Non-pigmented ciliary epithelial cell (primary cell): ENCODE data around the gene NRF1.
A peak's percentile ranks its signal among the peaks of the same experiment; 100 is the strongest.
"Not testable (repeated sequence)": the region's sequence is repeated elsewhere in the genome, so short reads cannot be mapped to it uniquely, and the experiment has no call there.

Experiments used
- DNase-seq: peaks from one replicate; pipeline ENCODE4 v3.0.0-alpha.2; 2010; ENCODE audit warnings: low read depth

NRF1 gene

DNA sequence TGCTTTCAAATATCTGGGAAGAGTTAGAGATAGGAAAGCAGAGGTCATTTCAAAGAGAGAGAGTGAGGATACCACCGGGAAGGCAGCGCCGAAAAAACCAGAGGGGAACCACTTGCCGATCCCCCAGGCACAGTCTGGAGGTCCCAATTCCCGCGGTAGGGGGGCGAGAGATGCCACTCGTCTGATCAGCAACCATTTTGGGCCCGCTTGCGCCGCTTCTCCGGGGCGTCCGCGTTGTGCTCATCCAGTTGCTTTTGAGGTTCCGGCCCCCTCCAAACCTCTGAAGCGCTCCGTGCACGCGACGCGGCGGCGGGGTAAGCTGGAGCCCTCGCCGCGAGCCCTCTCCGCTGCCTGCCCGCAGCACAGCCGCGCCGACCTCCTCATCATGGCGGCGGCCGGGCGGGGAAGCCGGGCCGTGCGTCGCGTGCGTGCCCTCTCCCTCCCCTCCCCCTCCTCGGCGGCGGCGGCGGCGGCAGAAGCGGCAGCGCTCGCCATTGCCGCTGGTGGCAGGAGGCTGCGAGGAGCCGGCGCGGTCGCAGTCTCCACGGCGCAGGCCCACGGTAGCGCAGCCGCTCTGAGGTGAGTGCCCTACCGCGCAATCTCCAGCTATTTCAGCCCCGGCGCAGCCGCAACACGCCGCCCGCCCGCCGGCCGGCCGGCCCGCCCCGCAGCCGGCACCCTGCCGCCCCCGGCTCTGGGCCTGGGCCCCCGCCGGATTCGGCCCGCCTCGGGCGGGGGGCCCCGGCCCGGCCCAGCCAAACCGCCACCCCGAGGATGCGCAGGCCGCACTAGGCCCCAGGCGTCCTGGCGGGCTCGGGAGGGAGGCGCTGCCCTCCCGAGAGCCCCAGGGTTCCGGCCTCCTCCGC, at the start of gene NRF1:
TSS of gene NRF1 (plus strand) at position 475 of the 866 bp plus-strand sequence. CDS start 45,632 bp downstream, outside the sequence.
- DNase-seq, result peak; percentile 42

DNA sequence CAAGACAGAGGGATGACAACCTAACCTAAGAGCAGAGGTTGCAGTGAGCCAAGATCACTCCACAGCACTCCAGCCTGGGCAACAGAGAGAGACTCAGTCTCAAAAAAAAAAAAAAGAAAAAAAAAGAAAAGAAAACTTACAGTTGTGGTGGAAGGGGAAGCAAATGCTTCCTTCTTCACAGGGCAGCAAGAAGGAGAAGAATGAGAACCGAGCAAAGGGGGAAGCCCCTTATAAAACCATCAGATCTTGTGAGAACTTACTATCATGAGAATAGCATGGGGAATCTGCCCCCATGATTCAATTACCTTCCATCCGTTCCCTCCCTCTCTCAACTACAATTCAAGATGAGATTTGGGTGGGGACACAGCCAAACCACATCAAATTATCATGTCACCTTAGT, 45.2 kb upstream of the NRF1 start:
- not testable (repeated sequence) for DNase-seq

DNA sequence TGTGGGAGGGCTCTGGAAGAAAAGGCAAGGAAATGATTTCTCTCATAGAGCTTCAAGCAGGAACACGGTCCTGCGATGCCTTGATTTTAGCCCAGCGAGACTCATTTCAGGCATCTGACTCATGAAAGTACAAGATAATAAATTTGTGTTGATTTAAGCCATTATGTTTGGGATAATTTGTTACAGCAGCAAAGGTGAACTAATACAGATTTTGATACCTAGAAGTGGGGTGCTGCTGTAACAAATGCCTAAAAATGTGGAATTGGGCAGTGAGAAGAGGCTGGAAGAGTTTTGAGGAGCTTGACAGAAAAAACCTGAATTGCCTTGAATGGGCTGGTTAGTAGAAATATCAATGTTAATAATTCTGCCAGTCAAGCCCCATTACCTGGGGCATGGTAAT, 44.1 kb upstream of the NRF1 start:
- DNase-seq, result no peak

DNA sequence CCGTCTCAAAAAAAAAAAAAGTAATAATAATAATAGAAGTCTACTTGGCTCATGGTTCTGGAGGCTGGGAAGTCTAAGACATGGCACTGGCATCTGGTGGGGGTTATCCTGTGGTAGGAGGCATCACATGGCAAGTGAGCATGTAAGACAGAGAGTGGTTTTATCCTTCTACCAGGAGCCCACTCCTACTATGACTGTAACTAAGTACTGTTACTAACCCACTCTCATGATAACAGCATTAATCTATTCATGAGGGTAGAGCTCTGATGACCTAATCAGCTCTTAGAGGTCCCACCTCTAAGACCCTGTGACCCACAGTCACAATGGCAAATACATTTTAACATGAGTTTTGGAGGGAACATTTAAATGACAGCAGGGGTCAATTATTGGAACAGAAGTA, 43.3 kb upstream of the NRF1 start:
- no peak for DNase-seq

DNA sequence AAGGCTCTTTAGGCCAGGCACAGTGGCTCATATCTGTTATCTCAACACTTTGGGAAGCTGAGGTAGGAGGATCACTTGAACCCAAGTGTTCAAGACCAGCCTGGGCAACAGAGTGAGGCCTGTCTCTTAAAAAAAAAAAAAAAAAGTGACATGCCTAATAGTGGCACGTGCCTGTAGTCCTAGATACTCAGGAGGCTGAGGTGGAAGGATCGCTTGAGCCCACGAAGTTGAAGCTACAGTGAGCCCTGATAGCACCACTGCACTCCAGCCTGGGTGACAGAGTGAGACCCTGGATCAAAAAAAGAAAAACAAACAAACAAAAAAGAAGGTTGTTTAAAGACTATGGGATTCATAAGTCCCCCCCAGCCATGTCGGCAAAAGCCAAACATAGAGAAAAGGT, 42.2 kb upstream of the NRF1 start:
- DNase-seq, result no peak

DNA sequence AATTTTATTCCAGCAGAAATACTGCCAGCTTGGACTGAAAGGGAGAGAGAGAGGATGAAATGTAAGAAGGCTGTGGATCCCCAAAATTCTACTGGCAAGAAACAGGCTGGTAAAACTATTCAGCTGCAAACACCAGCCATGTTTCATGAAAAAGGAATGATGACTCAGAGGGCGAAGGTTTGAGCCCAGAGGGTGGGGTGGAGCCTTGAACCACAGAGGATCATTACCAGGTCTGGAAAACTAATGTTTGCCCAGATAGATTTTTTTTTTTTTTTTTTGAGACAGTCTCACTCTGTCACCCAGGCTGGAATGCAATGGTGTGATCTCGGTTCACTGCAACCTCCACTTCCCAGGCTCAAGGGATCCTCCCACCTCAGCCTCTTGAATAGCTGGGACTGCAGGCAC, 41.7 kb upstream of the NRF1 start:
- DNase-seq, result peak; percentile 30

DNA sequence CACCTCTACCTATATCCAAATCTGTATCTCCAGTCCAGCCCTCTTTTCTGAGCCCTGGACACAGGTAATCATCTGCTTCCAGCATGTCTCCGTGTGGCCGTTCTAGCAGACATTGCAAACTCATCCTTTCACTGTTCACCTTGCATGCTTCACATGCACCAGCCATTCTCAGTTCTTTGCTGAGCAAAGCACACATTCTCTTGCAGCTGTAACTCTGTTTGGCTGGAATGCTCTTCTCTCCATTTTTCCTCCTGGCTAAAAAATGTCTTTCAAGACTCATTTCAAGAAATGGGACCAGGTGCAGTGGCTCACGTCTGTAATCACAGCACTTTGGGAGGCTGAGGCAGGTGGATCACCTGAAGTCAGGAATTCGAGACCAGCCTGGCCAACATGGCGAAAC, 40.3 kb upstream of the NRF1 start:
- no peak for DNase-seq

DNA sequence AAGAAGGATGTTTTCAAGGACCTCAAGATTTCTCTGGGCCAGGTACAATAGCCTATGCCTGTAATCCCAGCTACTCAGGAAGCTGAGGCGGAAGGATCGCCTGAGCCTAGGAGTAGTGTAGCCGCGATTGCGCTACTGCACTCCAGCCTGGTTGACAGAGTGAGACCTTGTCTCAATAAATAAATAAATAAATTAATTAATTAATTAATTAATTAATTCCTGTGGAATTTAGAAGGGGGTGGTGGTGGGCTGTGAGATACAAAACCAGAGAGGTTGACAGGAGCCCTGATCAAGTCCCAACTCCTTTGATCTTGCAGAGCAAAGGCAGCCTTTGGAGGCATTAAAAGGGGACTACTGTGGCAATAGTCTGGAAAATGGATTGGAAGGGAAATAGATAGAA, 39.3 kb upstream of the NRF1 start:
- no peak for DNase-seq

DNA sequence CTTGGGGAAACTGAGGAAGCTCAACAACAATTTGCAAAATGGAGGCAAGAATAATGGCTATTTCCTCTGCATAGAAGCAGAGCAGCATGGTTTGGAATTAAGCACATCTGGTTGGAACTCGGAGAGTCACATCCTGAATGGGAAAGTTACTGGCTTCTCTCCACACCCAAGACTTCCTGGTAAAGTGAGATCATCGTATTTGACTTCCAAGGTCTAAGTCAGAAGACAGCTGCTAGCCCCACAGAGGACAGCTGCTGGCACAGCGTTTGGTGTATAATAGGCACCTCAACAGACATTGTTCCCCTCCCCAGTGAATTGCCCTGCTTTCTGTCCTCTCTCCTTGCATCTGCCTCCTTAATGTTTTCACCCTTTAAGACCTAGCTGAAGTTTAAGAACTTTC, 37.0 kb upstream of the NRF1 start:
- DNase-seq, result peak; percentile 41

DNA sequence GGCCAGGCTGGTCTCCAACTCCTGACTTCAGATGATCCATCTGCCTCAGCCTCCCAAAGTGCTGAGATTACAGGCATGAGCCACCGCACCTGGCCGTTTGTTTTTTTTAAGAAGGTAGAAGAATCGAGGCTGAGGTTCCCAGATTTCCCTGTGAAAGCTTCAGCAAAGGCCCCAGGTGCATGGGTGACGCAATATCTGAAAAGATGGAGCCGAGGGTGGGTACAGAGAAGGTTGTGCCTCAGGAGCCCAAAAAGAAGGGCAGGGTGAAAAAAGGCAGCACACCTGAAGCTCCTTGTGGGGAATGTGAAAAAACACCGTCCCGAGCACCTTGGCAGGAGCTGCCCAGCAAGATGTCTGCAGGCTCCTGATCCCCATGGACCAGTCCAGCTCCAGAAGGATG, 35.8 kb upstream of the NRF1 start:
- DNase-seq, result no peak

DNA sequence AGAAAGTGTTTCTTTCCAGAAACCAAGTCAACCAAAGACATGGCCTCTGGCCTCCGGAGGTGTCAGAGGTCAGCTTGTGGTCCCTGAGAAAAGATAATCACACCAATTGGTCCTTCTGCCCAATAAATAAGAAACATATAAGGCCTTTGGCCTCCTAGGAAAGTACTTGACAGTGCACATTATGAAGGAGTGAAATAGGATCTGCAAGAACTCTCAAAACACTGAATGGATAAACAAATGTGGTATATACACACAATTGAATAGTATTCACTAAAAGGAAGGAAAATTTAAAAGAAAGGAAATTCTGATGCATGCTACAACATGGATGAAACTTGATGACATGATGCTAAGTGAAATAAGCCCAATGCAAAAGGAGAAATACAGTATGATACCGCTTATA, 35.4 kb upstream of the NRF1 start:
- DNase-seq, result no peak

DNA sequence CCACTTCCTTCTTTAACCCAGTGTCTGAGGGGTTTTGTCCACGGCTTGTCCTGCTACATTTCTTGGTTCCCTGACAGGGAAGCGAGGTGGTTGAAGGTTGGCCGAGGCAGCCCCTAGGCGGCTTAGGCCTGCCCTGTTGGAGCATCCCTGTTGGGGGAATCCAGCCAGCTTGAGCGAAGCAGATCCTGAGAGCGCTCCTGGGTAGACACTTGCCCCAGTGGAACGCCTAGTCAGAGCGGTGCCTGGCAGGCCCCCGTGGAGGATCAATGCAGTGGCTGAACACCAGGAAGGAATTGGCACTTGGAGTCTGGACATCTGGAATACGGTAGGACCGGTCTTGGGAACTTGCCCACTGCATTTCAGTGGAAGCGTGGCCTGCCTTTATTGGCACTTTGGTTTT, 32.7 kb upstream of the NRF1 start:
- no peak for DNase-seq

DNA sequence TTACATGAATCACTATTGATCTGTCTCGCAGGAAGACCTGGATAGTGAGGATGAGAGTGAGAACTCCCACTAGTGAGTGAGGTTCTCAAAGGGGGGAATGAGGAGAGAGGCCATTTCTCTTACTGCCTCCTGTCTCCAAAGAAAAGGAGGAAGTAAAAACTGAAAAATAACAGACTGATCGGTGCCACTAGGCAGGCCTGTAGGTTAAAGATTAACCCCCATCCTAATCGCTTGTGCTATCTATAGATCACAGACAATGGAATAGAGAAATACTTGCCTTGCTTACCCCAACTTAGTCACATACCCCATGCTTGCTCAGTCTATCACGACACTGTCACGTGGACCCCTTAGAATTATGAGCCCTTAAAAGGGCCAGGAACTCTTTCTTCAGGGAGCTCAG, 25.3 kb upstream of the NRF1 start:
- not testable (repeated sequence) for DNase-seq

DNA sequence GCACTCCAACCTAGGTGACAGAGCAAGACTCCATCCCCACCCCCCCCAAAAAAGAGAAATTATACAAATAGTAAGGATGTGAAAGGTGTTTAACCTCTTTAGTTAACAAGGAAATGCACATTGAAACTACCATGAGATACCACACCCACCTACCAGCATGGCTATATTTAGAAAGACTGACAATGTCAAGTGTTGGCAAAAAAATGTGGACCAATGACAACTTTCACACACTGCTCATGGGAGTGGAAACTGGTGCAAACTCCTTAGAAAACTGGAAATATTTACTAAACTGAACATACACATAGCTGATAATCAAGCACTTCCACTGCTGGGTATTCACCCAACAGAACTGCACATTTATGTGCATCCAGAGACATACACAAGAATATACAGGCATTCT, 23.3 kb upstream of the NRF1 start:
- no peak for DNase-seq

DNA sequence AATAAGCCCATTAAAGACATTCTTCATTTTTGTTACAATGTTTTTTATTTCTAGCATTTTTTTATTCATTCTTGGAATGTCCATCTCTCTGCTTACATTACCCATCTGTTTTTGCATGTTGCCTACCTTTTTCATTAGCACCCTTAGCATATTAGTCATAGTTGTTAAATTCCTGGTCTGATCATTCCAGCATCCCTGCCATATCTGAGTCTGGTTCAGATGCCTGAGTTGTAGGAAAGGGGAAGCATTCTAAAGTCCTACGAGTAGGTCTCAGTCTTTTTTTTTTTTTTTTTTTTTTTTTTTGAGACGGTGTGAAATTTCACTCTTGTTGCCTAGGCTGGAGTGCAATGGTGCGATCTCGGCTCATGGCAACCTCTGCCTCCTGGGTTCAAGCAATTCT, 19.7 kb upstream of the NRF1 start:
- no peak for DNase-seq

DNA sequence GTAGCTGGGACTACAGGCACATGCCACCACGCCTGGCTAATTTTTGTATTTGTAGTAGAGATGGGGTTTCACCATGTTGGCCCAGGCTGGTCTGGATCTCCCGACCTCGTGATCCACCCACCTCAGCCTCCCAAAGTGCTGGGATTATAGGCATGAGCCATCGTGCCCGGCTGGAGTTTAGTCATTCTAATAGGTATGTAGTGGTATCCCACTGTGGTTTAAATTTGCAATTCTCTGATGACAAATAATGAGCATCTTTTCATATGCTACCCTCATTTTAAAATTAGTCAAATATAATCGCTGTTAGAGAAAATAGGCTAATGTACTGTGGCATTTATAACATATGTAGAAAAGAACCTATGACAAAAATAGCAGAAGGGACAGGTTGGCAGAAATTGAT, 15.1 kb upstream of the NRF1 start:
- not testable (repeated sequence) for DNase-seq

DNA sequence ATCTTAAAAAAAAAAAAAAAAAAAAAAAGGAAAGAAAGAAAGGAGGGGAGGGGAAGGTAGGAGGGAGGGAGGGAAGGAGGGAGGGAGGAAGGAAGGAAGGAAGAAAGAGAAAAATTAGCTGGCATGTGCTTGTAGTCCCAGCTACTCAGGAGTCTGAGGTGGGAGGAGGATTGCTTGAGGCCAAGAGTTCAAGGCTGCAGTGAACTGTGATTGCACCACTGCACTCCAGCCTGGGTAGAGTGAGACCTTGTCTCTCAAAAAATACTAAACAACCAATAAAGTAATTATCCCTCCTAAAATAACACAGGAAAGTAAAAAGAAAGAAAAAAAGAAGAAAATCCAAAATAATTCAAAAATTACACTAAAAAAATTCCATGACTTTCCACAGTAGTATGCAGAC, 13.8 kb upstream of the NRF1 start:
- no peak for DNase-seq

DNA sequence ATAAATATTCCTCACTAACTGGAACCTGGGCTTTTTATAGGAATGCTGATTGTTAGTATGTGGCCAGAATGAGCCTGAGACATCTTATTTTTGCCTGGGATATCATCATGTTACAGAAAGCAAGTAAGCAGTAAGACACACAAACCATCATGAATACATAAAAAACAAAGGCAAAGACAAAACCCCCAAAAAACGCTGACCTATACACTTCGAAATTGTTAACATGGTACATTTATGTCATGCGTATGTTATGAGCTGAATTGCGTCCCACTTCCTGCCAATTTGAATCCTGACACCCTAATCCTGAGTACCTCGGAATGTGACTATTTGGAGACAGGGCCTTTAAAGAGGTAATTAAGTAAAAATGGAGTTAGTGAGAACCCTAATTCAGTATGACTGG, 12.3 kb upstream of the NRF1 start:
- DNase-seq, result no peak

DNA sequence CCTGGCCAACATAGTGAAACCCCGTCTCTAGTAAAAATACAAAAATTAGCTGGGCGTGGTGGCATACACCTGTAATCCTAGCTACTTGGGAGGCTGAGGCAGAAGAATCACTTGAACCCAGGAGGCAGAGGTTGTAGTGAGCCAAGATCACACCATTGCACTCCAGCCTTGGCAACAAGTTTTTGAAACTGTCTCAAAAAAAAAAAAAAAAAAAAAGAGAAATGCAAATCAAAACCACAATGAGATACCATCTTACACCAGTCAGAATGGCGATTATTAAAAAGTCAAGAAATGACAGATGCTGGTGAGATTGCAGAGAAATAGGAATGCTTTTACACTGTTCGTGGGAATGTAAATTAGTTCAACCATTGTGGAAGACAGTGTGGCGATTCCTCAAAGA, 7.9 kb upstream of the NRF1 start:
- DNase-seq, result not testable (repeated sequence)

DNA sequence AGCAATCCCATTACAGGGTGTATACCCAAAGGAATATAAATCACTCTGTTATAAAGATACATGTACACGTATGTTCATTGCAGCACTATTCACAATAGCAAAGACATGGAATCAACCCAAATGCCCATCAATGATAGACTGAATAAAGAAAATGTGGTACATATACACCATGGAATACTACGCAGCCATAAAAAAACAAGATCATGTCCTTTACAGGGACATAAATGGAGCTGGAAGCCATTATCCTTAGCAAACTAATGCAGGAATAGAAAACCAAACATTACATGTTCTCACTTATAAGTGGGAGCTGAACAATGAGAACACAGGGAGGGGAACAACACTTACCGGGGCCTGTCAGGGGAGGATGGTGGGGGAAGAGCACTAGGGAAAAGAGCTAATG, 7.5 kb upstream of the NRF1 start:
- DNase-seq, result not testable (repeated sequence)

DNA sequence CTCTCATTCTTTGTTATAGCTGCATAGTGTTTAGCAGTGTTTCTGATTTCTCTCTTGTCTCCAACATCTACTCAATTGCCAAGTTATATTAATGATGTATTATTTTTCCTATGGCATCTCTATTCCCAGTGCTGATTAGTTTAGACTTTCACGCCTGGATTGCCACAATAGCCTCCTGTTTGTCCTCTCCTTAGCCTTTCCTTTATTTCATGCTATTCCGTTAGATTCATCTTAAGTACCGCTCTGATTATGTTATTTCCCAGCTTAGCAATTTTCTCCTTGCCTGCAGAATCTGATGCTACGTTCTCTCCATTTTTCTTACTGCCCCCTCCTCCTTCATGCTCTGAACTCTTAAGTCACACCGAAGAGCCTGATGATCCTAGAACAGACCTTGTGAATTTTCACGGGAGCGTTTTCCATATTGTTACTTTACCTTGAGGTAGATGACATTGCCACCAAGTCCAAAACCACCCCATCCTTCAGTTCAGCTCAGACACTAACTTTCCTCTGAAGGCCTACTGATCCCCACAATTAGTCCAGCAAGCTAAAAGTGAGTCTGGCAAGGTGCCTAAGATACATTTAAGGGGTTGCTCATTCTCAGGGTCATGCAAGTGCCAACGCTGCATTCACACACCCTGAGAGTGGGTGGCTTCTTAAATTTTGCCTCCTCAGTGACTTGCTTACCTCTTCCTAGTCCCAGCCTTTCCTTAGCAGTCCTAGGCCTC, 6.6 kb upstream of the NRF1 start:
- DNase-seq, result no peak

DNA sequence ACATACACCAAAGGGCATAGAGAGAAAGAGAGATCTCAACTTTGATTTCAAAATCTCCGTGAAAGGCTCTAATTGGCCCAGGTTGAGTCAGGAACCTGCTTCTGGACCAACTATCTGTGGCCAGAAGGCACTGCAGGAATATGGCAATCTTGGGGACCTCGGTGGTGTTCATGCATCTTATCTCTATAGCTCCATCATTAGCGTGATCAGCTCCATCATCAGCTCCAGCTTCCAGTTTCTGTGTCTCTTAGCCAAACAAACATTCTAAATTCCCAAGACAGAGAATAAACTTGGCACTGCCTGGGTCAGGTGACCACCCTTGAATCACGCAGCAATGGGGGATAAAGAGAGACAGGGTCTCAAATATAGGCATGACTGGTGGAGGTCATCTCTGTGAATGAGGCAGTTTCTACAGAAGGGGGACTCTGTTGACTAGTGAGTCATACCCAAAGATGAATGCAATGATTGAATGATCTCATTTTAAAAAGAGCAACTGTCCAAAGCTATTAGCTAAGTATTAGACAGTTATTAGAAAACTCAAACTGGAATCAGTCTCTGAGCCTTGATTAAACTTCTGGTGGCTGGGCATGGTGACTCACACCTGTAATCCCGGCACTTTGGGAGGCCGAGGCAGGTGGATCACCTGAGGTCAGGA, 5.4 kb upstream of the NRF1 start:
- no peak for DNase-seq

DNA sequence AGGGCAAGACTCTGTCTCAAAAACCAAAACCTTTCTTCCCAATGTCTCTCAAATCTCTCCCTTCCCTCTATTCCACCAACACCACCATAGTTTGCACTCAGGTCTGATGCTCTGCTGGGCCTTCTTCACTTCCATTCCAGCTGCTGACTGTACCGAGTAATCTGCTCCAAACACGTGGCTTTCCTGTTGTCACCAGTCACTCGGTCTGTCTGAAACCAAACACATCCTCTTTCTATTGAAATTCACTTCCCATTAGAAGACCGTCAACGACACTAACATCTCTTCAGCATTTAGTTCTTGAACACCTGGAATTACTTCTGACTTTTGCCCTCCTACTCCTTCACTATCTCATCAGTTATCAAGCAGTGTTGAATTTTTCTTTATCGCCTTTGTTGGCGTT, 4.7 kb upstream of the NRF1 start:
- no peak for DNase-seq
